ENCODE measurements around the gene KRTAP10-4.
"Not testable (repeated sequence)": the region's sequence is repeated elsewhere in the genome, so short reads cannot be mapped to it uniquely, and the experiment has no call there.

The KRTAP10-4 gene

DNA sequence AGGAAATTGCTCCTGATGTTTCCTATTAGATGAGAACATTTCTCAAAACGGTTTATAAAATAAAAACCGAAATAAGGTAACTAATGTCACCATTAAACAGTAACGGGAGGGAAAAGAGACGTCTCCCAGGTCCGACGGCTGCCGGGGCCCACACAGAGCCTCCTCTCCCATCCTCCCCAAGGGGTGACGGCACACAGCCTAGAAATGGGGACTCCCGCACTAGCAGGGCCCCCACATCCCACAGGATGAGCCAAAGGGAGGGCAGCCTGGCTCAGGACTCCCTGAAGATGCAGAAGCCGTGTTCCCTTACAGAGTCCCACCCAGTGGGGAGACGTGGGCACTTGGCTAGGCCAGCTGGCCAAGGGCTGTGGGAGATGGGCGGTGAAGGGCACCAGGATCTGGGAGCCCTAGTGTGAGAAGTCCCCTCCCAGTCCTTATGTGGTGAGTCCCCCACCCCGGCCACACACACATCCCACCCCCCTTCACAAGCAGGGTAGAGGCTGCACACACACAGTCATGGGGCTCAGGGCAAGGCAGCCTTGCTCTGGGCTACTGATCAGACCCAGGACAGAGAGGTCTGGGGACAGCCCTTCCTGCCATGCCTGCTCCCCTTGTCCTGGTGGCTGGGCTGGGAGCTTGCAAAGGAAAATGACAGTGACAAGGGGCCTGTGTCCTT lies 18.2 kb upstream of the KRTAP10-4 start:
- no peak for DNase-seq (ENCODE audit: low read depth)
- TF ChIP-seq, protein P1, sequence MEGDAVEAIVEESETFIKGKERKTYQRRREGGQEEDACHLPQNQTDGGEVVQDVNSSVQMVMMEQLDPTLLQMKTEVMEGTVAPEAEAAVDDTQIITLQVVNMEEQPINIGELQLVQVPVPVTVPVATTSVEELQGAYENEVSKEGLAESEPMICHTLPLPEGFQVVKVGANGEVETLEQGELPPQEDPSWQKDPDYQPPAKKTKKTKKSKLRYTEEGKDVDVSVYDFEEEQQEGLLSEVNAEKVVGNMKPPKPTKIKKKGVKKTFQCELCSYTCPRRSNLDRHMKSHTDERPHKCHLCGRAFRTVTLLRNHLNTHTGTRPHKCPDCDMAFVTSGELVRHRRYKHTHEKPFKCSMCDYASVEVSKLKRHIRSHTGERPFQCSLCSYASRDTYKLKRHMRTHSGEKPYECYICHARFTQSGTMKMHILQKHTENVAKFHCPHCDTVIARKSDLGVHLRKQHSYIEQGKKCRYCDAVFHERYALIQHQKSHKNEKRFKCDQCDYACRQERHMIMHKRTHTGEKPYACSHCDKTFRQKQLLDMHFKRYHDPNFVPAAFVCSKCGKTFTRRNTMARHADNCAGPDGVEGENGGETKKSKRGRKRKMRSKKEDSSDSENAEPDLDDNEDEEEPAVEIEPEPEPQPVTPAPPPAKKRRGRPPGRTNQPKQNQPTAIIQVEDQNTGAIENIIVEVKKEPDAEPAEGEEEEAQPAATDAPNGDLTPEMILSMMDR (conservative IDR thresholded peaks at IDR 0.05; ENCODE audit: low read length) = no peak
- no peak overlapping the region for H3K4me3 ChIP-seq (ENCODE audit: low read length)

DNA sequence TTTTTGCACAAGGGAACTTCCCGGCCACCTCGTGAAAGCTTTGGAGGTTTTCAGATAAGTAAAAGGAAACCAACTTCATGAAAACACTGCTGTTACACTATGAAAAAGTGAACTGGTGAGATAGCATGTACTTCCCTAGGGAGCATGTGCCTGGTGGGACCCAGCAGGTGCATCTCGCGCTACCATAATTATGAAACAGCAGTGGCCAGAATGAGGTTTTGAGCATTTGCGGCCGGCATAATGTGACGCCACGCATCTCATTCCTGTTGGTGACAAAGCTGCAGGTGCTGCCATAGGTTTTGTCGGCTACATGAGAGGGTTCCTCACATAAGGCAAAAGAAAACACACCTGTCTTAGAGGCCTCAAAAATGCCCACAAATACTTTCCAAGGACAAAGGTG lies 16.6 kb upstream of the KRTAP10-4 start:
- no peak overlapping the region for H3K4me3 ChIP-seq (ENCODE audit: low read length)
- DNase-seq (ENCODE audit: low read depth) = no peak
- TF ChIP-seq, protein P1 (conservative IDR thresholded peaks at IDR 0.05; ENCODE audit: low read length) = no peak

DNA sequence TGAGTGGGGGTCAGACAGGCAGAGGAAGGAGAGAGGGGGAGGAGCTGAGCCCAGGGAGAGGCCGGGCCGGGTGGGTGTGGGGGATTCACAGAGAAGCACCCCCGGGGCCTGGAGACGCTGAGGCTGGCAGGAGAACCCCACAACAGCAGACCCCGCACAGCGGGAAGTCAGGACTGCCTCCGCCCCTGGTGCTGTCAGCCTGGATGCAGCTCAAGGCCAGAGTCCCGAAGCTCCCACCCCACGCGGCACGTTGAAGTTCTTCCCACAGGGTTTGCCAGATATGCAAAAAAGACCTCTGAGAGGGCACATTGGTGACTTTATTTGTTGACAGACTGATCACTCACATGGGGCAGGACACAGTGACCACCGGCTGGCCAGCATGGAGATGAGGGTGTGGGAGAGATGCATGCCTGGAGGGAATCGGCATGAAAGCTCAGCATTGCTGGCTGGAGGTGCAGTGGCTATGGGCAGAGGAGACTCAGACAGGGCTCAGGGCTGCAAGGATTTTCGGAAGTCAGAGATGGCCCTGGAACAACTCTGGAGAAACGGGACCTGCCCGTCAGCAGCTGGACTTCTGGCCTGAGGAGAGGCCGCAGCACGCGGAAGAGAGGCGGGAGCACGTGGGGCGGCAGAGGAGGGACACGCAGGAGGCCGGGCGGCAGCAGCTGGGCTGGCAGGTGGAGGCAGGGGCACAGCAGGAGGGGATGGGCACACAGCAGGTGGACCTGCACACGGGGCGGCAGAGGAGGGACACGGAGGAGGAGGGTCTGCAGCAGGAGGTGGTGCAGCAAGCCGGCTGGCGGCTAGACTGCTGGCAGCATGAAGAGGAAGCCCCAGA lies 15.8 kb upstream of the KRTAP10-4 start:
- DNase-seq (ENCODE audit: low read depth) = no peak

DNA sequence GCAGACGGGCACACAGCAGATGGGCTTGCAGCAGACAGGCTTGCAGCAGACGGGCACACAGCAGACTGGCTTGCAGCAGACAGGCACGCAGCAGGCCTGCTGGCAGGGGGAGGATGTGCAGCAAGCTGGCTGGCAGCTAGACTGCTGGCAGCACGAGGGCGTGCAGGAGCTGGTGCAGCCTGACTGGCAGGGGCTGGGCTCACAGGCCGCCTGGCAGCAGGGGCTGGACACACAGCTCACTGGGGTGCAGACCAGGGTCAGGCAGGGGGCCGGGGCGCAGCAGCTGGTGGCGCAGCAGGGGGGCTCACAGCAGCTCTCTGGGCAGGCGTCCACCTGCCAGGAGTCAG lies 15.2 kb upstream of the KRTAP10-4 start:
- H3K4me3 ChIP-seq (ENCODE audit: low read length); DNase-seq (ENCODE audit: low read depth): not testable (repeated sequence)

More for the DNA sequence above, 15.8 kb upstream of the KRTAP10-4 start:
- TF ChIP-seq, protein P1 (conservative IDR thresholded peaks at IDR 0.05; ENCODE audit: low read length) = no peak
- no peak overlapping the region for H3K4me3 ChIP-seq (ENCODE audit: low read length)

DNA sequence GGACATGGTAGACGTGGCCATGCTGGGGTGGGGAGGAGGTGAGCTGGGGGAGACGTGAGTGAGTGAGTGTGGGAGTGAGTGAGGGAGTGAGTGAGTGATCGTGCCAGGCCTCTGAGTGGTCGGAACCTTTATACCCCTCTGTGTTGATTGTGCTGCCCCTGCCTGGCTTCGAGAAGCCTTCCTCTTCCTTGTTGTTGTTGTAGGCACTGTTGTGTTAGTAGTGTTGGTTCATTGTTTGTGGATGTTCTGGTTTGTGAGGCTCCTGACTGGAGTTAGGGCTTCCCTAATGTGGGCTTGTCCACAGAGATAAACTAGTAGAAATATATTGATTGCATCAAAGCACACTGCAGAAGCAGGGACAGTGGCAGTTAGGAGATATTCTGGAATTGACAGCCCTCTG lies 14.8 kb upstream of the KRTAP10-4 start, which contains the start of gene KRTAP10-3:
Gene KRTAP10-3 (minus strand): TSS at position 101 of the 400 bp plus-strand sequence. CDS start 80 bp downstream, at position 21.
- no peak for DNase-seq (ENCODE audit: low read depth)
- no peak within 1 kb of the TSS for H3K4me3 ChIP-seq (ENCODE audit: low read length)
- TF ChIP-seq, protein P1 (conservative IDR thresholded peaks at IDR 0.05; ENCODE audit: low read length) = no peak

DNA sequence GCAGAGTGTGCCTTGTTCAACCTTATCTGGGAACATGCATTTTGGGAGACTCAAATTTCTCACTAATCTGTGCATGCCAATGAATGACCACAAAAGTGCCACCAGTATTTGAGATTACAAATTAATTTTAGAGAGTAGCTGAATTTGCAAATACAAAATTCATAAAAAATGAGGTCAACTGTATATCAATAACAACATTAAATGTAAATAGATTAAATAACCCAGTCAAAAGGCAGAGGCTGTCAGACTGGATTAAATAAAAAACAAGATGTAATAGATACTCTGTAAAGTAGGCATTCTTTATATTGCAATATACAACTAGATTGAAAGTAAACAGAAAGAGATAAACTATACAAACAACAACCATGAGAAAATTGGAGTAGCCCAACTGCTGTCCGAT lies 9.4 kb upstream of the KRTAP10-4 start:
- TF ChIP-seq, protein P1 (conservative IDR thresholded peaks at IDR 0.05; ENCODE audit: low read length) = no peak
- no peak for DNase-seq (ENCODE audit: low read depth)
- H3K4me3 ChIP-seq (ENCODE audit: low read length) = no peak overlapping the region

DNA sequence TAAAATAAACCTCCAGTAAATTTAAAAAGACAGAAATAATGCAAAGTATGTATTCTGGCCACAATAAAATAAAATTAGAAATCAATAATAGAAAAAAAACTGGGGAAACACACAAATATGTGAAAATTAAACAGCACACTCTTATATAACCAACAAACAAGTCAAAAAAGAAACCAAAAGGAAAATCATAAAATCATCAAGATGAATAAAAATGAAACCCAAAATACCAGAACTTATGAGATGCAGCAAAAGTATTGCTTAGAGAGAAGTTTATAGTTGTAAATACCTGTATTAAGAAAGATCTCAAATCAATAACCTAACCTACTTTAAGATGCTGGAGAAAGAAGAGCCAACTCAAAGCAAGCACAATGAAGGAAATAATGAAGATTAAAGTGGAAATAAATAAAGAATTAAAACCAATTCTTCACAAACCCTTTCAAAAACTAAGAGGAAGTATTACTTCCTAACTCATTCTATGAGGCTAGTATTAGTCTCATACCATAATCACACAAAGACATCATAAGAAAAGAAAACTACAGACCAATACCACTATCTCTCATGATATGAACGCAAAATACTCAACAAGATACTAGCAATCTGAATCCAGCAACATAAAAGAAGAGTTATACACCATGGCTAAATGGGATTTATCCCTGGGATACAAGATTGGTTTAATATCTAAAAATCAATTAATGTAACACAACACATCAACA lies 8.5 kb upstream of the KRTAP10-4 start:
- no peak overlapping the region for H3K4me3 ChIP-seq (ENCODE audit: low read length)
- TF ChIP-seq, protein P1 (conservative IDR thresholded peaks at IDR 0.05; ENCODE audit: low read length) = no peak
- DNase-seq (ENCODE audit: low read depth) = no peak

Measured in AG10803 (cell line).